GM10248 (cell line): ENCODE measurements around the gene POLR2L.

ENCODE experiments used
- CTCF ChIA-PET: fragments of 300-600 bp; sonication (Branson Sonifier 250); formaldehyde crosslinking; extraction: SDS; loops from one replicate; lab custom pipeline; 2021; ENCODE audit warnings: antibody characterized with exemption; lab: Yijun Ruan, JAX
- POLR2A ChIA-PET: fragments of 350-650 bp; sonication (Branson Sonifier 250); formaldehyde crosslinking; extraction: SDS; loops from one replicate; lab custom pipeline; 2020; ENCODE audit warnings: antibody characterized with exemption; lab: Yijun Ruan, JAX
- DNase-seq: peaks from one replicate; pipeline ENCODE4 v3.0.0; 2012; ENCODE audit errors: extremely low spot score
- TF ChIP-seq, protein P1 (sequence below): IDR thresholded peaks from 2 replicates; pipeline ENCODE4 v1.5.1; 2012; ENCODE audit warnings: mild to moderate bottlenecking, low read depth; ENCODE audit errors: extremely low read depth, missing control alignments, control extremely low read depth

POLR2L gene

DNA sequence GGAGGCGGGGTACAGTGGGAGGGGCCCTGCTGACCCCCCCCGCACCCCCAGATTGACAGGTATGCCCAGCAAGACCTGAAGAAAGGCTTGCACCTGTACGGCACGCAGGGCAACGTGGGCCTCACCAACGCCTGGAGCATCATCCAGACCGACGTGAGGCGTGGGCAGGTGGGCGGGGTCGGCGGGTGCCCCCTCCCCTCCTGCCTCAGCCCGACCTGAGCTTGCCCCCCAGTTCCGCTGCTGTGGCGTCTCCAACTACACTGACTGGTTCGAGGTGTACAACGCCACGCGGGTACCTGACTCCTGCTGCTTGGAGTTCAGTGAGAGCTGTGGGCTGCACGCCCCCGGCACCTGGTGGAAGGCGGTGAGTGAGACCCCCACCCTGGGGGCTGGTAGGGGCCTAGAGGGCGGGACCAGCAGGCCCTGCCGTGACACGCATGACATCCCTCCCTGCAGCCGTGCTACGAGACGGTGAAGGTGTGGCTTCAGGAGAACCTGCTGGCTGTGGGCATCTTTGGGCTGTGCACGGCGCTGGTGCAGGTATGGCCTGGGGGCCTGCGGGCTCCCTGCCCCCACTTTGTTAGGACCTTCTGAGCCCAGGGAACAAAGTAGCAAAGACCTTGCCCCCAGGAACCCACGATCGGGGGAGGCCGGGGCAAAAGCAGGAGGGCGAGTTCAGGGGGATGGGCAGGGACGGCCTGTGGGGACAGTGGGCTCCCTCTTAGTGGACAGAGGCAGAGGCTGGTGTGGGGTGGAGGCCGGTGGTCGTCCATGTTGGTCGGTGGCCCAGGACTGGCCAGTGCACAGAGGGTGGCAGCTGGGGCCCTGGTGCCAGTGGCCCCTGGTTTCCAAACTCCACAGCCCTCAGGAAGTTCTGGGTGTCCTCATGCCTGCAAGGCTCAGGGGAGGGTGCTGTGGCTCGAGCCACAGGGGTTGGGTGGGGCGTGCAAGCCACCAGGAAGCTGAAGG, 23.4 kb upstream of the POLR2L start:
- POLR2A ChIA-PET = no interaction called here
- TF ChIP-seq, protein P1, sequence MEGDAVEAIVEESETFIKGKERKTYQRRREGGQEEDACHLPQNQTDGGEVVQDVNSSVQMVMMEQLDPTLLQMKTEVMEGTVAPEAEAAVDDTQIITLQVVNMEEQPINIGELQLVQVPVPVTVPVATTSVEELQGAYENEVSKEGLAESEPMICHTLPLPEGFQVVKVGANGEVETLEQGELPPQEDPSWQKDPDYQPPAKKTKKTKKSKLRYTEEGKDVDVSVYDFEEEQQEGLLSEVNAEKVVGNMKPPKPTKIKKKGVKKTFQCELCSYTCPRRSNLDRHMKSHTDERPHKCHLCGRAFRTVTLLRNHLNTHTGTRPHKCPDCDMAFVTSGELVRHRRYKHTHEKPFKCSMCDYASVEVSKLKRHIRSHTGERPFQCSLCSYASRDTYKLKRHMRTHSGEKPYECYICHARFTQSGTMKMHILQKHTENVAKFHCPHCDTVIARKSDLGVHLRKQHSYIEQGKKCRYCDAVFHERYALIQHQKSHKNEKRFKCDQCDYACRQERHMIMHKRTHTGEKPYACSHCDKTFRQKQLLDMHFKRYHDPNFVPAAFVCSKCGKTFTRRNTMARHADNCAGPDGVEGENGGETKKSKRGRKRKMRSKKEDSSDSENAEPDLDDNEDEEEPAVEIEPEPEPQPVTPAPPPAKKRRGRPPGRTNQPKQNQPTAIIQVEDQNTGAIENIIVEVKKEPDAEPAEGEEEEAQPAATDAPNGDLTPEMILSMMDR = no peak
- CTCF ChIA-PET = interaction anchor here (1.6 kb wide), 1 partner anchor 18 kb away, joined by 5 read pairs; no protein-coding TSS in a partner anchor
- no peak for DNase-seq

DNA sequence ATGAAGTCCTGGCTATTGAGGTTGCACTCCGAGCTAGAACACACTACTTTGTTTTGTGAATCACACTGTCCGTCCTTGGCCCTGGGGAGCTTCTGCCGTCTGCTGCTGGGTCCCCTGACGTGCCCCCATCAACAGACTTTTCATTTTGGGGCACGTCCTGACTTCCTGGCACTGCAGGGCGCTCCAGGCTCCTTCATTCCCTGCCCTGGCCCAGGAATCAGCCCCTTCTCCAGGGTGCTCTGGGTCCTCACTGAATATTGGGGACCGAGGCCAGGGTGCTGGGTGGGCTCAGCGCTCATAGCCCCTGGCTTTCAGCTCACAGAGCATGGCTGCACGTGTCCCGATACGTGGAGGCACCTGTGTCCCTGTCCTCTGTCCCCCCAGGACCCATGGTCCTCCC, 22.6 kb upstream of the POLR2L start:
- TF ChIP-seq, protein P1 = no peak
- no peak for DNase-seq
- CTCF ChIA-PET = no interaction called here
- POLR2A ChIA-PET = no interaction called here

DNA sequence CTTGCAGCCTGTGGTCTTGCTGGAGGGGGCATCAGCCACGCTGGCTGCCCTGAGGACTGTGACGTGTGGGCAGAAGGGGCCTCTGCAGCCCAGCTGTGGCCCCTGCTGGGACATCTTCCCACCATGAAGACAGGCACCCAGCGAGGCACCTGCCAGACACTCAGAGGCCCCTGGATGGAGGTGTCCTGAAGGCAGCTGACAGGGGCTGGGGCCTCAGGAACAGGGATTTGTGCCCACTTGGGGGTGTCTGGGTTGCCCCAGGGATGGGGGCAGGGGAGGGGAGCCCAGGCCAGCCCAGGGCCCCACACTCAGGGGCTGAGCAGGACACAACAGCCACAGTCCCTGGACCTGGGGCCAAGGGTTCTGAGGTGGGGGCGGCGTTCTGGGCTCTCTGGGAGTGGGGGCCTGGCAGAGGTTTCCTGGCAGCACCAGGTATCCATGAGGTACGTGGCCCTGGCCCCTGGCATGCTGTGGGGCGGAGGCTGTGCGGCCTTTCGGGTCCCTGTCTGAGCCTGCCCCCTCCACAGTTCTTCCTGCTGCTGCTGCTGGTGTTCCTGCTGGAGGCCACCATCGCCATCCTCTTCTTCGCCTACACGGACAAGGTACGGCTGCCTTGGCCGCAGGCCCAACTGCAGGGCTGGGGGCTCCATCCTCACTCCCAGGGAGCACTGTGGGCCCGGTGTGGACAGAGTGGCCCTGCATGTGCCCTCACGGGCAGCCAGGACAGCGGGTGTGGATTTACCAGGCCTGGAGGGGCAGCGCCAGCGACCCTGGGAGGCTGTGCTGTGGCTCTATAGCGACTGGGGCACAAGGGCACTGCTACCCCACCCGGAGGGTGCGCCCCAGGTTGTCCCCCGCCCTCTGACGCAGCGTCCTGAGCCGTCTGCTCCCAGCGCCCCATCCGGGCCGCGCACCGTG, 21.8 kb upstream of the POLR2L start:
- TF ChIP-seq, protein P1 = no peak
- POLR2A ChIA-PET = no interaction called here
- DNase-seq = no peak
- CTCF ChIA-PET = no interaction called here

DNA sequence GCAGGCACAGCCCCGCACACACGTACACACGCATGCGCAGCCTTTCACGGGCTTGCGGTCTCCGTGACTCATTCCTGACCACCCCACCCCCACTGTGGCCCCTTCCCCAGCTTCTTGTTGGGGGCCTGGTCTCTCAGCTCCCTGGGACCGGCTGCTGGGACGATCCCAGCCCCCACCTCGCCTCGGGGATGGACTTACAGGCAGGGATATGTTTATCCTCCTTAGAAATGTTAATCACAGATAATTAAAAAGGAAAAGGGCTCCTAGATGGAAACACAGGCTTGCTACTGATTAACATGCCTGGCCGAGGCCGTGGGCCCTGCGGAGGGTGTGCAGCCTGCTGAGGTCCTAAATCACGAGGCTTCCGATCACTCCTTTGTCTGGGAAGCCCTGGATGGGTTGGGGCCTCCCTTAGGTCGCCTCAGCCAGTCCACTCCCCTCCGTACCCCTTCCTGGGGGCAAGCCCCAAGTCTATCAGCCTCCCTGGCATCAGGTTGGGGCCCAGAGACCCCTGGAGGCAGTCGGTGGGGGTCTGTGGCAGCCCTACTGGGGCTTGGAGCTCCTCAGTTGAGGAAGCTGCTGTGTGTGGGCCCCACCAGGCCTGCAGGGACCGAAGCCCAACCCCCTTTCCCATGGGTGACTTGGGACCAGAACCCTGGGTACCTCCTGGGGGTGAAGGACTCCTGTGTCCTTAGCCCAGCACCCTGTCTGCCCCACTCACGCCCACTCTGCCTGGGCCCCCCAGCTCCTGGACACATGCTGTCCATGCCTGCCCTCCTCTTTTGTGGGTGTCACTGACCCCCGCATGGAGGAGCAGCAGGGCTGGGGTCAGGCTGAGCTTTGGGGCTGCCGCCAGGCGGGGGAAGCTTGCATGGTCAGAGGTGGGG, 20.9 kb upstream of the POLR2L start:
- ChIA-PET CTCF (interaction anchor here (0.8 kb wide), 1 partner anchor 62 kb away, joined by 3 read pairs; no protein-coding TSS in a partner anchor), POLR2A (no interaction called here)
- TF ChIP-seq, protein P1 = no peak
- no peak for DNase-seq

DNA sequence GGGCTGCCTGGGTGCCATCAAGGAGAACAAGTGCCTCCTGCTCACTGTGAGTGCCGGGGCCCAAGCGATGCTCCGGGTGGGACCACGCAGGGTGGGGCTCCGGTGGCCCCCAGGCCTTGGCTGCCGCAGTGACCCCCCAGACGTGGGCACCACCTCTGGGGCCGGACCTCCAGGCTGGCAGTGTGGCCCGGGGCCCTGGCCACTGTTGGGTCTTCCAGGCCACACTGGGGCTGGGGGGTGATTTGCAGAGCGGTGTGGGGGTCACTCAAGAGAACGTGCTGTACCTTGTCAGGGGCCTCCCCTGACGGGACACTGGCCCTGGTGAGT, 20.3 kb upstream of the POLR2L start:
- POLR2A ChIA-PET = no interaction called here
- no peak for DNase-seq
- TF ChIP-seq, protein P1 = no peak
- CTCF ChIA-PET = interaction anchor here (0.8 kb wide), 1 partner anchor 62 kb away, joined by 3 read pairs; no protein-coding TSS in a partner anchor
